NCI-H526 (cell line): ENCODE data around the gene JDP2.

Source experiments
- DNase-seq, 2 experiments: peaks; one replicate each; lab custom pipeline; 2025; lab: John Stamatoyannopoulos, UW

The JDP2 gene

GRCh38 chr14:75409316-75410205, 18.3 kb upstream of the JDP2 start:
- DNase-seq: no peak

GRCh38 chr14:75411214-75411540, 16.6 kb upstream of the JDP2 start:
- DNase-seq: no peak

GRCh38 chr14:75413013-75413412, 14.8 kb upstream of the JDP2 start:
- DNase-seq: no peak

GRCh38 chr14:75417674-75418073, 10.1 kb upstream of the JDP2 start:
- DNase-seq: no peak

- DNase-seq: peak in 1 of 2 experiments; percentile 39
These were observed 8.7 kb upstream of the JDP2 start for GRCh38 chr14:75418850-75419768.

GRCh38 chr14:75422169-75422568, 5.7 kb upstream of the JDP2 start:
- DNase-seq: no peak

GRCh38 chr14:75424496-75424895, 3.3 kb upstream of the JDP2 start:
- DNase-seq: no peak

- no peak for DNase-seq
These were observed 2.4 kb upstream of the JDP2 start for GRCh38 chr14:75425446-75425845.

- DNase-seq: no peak
These were observed 1.3 kb upstream of the JDP2 start for GRCh38 chr14:75426332-75427125.

GRCh38 chr14:75427126-75427481, 718 bp upstream of the JDP2 start:
- DNase-seq: no peak

GRCh38 chr14:75428230-75429104, 645 bp downstream of the JDP2 start:
- DNase-seq: peak in 1 of 2 experiments; percentile 57

- no peak for DNase-seq
These were observed 1.7 kb downstream of the JDP2 start for GRCh38 chr14:75429562-75429961.

GRCh38 chr14:75430116-75430515, 2.3 kb downstream of the JDP2 start:
- no peak for DNase-seq

GRCh38 chr14:75430526-75430925, 2.7 kb downstream of the JDP2 start:
- no peak for DNase-seq

- DNase-seq: no peak
These were observed 3.2 kb downstream of the JDP2 start for GRCh38 chr14:75430976-75431375.

- no peak for DNase-seq
These were observed 4.0 kb downstream of the JDP2 start for GRCh38 chr14:75431827-75432226.

GRCh38 chr14:75432411-75432810, 4.6 kb downstream of the JDP2 start:
- no peak for DNase-seq

GRCh38 chr14:75433631-75434071, 5.8 kb downstream of the JDP2 start:
- DNase-seq: no peak

- no peak for DNase-seq
These were observed 6.5 kb downstream of the JDP2 start for GRCh38 chr14:75434138-75434889.

- DNase-seq: no peak
These were observed 7.0 kb downstream of the JDP2 start for GRCh38 chr14:75434890-75435248.

- DNase-seq: no peak
These were observed 7.7 kb downstream of the JDP2 start for GRCh38 chr14:75435473-75435872.
